IPS-20b (cell line): Measurements from ENCODE around the gene EARS2.

ENCODE experiments used
- H3K27ac ChIP-seq: one replicate; pipeline ENCODE4 v1.5.1; 2013; ENCODE audit warnings: low read length
- H3K27me3 ChIP-seq: 2 replicates; pipeline ENCODE4 v1.6.1; 2013; ENCODE audit warnings: mild to moderate bottlenecking, low read length, inconsistent platforms; ENCODE audit not compliant: insufficient read depth
- H3K36me3 ChIP-seq: 2 replicates; pipeline ENCODE4 v1.6.1; 2013; ENCODE audit warnings: low read depth, mild to moderate bottlenecking, inconsistent platforms, low read length, moderate library complexity; ENCODE audit not compliant: insufficient read depth
- H3K4me1 ChIP-seq: 2 replicates; pipeline ENCODE4 v1.6.1; 2013; ENCODE audit warnings: mild to moderate bottlenecking, control low read depth, inconsistent platforms, low read length, moderate library complexity; ENCODE audit not compliant: insufficient read depth
- H3K4me3 ChIP-seq: 2 replicates; pipeline ENCODE4 v1.5.1; 2013; ENCODE audit warnings: mild to moderate bottlenecking, low read length, inconsistent platforms
- H3K9ac ChIP-seq: 2 replicates; pipeline ENCODE4 v1.6.1; 2013; ENCODE audit warnings: low read depth, mild to moderate bottlenecking, inconsistent platforms, low read length, moderate library complexity
- H3K9me3 ChIP-seq: 2 replicates; pipeline ENCODE4 v1.6.1; 2013; ENCODE audit warnings: mild to moderate bottlenecking, low read depth, low read length, inconsistent platforms; ENCODE audit not compliant: insufficient read depth

Gene EARS2

GRCh38 chr16:23580391-23580790 lies 23.2 kb upstream of the EARS2 start:
- Histone ChIP-seq H3K4me3 (no peak overlapping the region), H3K4me1 (no peaks in the 10 kb centered on the region), H3K36me3 (peaks cover 68% of the 10 kb centered on the region)

DNA sequence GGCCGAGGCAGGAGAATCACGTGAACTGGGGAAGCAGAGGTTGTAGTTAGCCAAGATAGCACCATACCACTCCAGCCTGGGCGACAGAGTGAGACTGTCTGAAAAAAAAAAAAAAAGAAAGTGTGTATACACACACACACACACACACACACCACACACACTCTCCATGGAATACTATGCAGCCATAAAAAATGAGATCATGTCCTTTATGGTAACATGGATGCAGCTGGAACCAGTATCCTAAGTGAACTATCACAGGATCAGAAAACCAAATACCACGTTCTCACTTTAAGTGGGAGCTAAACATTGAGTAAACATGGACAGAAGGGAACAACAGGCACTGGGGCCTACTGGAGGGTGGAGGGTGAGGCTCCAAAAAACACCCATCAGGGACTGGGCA lies 22.2 kb upstream of the EARS2 start:
- no peak overlapping the region for H3K9ac ChIP-seq
- peaks cover 67% of the 10 kb centered on the region for H3K36me3 ChIP-seq
- no peaks in the 10 kb centered on the region for H3K4me1 ChIP-seq
- H3K27ac ChIP-seq: no peak overlapping the region
- H3K9me3 ChIP-seq: no peaks in the 10 kb centered on the region
- no peaks in the 10 kb centered on the region for H3K27me3 ChIP-seq
- no peak overlapping the region for H3K4me3 ChIP-seq

More at GRCh38 chr16:23580391-23580790, 23.2 kb upstream of the EARS2 start:
- no peaks in the 10 kb centered on the region for H3K9me3 ChIP-seq
- H3K27me3 ChIP-seq: no peaks in the 10 kb centered on the region
- no peak overlapping the region for H3K9ac ChIP-seq
- no peak overlapping the region for H3K27ac ChIP-seq

DNA sequence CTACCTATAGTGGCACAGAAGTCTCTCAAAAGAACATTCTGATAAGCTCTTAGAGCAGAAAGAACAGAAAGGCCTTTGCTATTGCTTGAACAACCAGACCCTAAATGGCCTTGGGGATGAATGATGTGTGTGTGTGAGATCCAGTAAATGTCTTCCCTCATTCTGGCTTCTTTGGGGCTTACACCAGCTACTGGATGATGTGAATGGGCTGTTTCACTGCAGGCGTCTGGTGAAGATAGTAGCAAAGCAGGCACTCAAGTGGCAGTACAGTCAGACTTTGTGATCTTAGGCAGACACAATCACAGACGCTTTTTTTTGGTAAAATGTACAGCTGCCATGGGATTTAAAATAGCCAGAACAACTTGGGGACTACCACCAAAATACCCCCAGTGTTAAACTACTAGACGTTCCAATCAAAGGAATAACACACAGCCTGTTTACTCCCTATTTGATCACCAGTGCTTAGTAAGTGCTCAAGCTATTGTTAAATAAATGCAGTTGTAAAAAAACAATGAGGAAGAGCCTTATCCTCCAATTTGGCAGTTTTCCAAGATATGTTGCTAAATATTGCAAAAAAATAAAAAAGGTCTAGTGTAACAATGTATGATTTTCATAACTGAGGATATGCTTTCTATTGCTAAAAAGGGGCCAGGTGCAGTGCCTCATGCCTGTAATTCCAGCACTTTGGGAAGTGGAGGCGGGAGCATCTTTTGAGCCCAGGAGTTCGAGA lies 21.1 kb upstream of the EARS2 start:
- H3K27me3 ChIP-seq: no peaks in the 10 kb centered on the region
- no peak overlapping the region for H3K4me3 ChIP-seq
- no peaks in the 10 kb centered on the region for H3K9me3 ChIP-seq
- H3K36me3 ChIP-seq: peaks cover 75% of the 10 kb centered on the region
- no peak overlapping the region for H3K9ac ChIP-seq
- H3K4me1 ChIP-seq: no peaks in the 10 kb centered on the region
- no peak overlapping the region for H3K27ac ChIP-seq

DNA sequence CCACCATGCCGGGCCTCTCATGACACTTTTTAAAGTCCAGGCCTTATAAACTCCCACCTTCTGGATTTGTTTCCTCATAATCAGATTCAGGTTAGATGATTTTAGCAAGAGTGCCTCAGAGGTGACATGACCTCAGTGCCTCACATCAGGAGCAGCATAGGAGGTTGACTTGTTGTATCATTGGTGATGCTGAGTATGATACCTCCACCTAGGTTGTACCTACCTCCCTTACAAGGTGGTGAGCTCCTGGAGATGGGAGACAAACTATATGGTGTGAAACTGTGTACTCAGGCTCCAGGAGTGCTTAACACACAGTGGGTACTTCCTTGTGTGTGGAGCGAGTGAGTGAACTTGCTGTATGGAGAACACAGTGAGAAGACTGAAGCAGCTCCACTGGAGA lies 20.3 kb upstream of the EARS2 start:
- H3K9me3 ChIP-seq: no peaks in the 10 kb centered on the region
- no peaks in the 10 kb centered on the region for H3K27me3 ChIP-seq
- peaks cover 82% of the 10 kb centered on the region for H3K36me3 ChIP-seq
- no peak overlapping the region for H3K4me3 ChIP-seq
- no peaks in the 10 kb centered on the region for H3K4me1 ChIP-seq
- no peak overlapping the region for H3K27ac ChIP-seq
- no peak overlapping the region for H3K9ac ChIP-seq

GRCh38 chr16:23575834-23576233 lies 18.7 kb upstream of the EARS2 start:
- Histone ChIP-seq H3K9me3 (no peaks in the 10 kb centered on the region), H3K4me3 (no peak overlapping the region), H3K27me3 (no peaks in the 10 kb centered on the region), H3K36me3 (peaks cover 82% of the 10 kb centered on the region), H3K27ac (no peak overlapping the region), H3K9ac (no peak overlapping the region), H3K4me1 (no peaks in the 10 kb centered on the region)

DNA sequence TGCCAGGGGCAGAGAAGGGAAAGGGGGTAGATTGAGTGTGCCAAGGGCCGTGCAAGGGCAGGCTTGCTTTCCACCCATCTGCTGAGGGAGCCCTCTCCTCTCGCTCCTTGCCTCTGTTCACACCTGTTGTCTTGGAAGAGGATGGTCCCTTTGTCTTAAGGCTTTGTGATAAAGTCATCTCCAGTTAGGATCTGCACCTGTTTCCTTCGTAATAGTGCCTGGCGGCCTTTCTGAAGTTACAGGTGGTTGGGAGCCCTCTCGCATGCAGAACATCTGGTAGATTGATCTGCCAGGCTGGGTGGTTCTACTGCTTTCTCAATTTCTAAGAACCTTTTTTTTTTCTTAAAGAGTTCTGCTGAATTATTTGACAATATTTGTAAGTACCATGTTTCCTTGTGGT lies 16.7 kb upstream of the EARS2 start:
- Histone ChIP-seq H3K27ac (no peak overlapping the region), H3K4me1 (no peaks in the 10 kb centered on the region), H3K9ac (no peak overlapping the region), H3K27me3 (no peaks in the 10 kb centered on the region), H3K9me3 (no peaks in the 10 kb centered on the region), H3K4me3 (no peak overlapping the region), H3K36me3 (peaks cover 81% of the 10 kb centered on the region)

DNA sequence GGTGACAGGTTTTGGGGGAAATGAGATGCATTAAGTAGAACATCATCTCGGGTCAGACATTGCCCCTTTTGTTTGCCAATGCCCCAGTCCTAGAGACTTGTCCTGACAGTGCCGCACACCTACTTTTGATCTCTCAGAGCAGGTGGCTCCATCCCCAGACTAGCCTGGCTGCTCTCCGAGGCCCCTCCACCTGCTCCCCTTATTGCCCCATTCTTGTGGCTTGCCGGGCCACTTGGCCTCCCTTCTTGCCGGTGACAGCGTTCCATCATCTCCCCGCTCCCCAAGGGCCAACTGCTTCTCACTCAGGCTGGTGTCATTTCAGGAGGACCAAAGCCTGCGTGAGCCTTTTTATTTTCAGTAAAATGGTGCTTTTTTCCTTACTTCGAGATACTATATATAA lies 15.2 kb upstream of the EARS2 start:
- H3K36me3 ChIP-seq: peaks cover 86% of the 10 kb centered on the region
- H3K4me1 ChIP-seq: no peaks in the 10 kb centered on the region
- no peaks in the 10 kb centered on the region for H3K9me3 ChIP-seq
- H3K27me3 ChIP-seq: no peaks in the 10 kb centered on the region
- H3K4me3 ChIP-seq: no peak overlapping the region
- no peak overlapping the region for H3K27ac ChIP-seq
- H3K9ac ChIP-seq: no peak overlapping the region

DNA sequence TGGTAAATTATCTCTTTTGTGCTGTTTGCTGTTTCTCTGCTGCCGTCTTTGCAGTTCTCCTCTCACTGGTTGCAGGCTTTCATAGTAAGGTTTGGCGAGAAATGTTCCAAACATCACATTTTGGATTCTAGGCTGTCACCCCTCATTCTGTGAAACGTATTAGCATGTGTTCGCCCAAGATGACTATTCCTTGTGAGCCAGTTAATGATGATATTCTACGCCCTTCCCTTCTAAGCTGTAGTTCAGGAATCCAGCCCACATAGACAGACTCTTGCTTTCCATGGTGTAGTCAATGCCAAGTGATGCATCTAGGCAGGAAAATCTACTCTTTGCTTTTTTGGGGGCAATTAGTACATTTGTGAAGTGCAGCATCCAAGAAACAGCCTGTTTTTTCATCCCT lies 14.7 kb upstream of the EARS2 start:
- H3K4me3 ChIP-seq: no peak overlapping the region
- H3K27ac ChIP-seq: no peak overlapping the region
- H3K4me1 ChIP-seq: no peaks in the 10 kb centered on the region
- no peak overlapping the region for H3K9ac ChIP-seq
- no peaks in the 10 kb centered on the region for H3K9me3 ChIP-seq
- H3K36me3 ChIP-seq: peaks cover 90% of the 10 kb centered on the region
- no peaks in the 10 kb centered on the region for H3K27me3 ChIP-seq

DNA sequence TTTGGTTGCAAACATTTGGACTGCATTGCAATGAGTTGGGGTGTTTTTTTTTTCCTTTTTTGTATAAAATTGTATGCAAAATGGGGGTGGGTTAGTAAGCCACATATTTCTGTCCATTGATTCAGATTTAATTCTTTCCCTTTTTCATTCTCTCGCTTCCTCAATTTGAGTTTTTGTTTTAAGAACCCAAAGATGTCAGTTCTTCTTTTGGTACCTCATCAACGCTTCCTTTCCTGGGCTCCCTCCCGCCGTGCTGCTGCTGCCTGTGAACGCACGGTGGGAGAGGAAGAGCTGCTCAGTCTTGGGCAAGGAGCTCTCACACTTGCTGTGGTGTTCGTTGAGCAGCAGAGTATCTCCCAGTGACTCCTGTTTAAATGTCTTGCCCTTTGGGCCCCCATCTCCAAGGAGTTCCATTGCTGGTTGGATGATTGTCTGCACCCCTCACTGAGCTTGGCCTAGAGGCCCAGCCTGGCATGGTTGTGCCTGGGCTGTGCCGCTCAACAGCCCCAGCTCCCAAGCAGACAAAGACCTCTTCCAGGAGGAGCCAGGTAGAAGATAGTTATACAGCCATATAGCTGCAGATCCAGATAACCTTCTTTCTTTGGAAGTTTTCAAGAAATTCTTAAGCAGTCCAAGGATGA lies 14.0 kb upstream of the EARS2 start:
- Histone ChIP-seq H3K4me3 (no peak overlapping the region), H3K9ac (no peak overlapping the region), H3K9me3 (no peaks in the 10 kb centered on the region), H3K4me1 (no peaks in the 10 kb centered on the region), H3K27me3 (no peaks in the 10 kb centered on the region), H3K36me3 (peaks cover 93% of the 10 kb centered on the region), H3K27ac (no peak overlapping the region)

DNA sequence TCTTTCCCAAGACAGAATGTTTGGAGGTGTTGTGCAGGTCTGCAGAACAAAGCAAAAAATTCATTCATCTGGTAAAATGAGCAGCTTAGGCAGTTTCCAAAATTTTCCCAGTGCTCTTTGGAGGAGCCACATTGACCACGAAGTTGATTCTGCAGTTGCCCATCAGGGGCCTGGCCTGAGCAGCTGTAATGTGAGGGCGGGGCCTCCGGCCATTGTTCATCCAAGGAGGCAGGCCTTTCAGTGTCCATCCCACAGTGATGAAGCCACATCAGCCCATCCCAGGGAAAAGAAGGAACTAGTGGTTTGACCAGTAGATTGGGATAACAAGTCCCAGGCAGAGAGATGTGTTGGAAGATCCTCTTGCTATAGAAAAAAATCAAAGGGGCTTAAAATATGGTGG lies 10.5 kb upstream of the EARS2 start:
- no peaks in the 10 kb centered on the region for H3K4me1 ChIP-seq
- no peaks in the 10 kb centered on the region for H3K9me3 ChIP-seq
- H3K27ac ChIP-seq: no peak overlapping the region
- peaks cover 97% of the 10 kb centered on the region for H3K36me3 ChIP-seq
- H3K27me3 ChIP-seq: no peaks in the 10 kb centered on the region
- no peak overlapping the region for H3K4me3 ChIP-seq
- H3K9ac ChIP-seq: no peak overlapping the region

GRCh38 chr16:23566724-23567123 lies 9.6 kb upstream of the EARS2 start:
- Histone ChIP-seq H3K4me3 (no peak overlapping the region), H3K9ac (no peak overlapping the region), H3K36me3 (peaks cover 97% of the 10 kb centered on the region), H3K27ac (no peak overlapping the region), H3K4me1 (no peaks in the 10 kb centered on the region), H3K9me3 (no peaks in the 10 kb centered on the region), H3K27me3 (no peaks in the 10 kb centered on the region)

DNA sequence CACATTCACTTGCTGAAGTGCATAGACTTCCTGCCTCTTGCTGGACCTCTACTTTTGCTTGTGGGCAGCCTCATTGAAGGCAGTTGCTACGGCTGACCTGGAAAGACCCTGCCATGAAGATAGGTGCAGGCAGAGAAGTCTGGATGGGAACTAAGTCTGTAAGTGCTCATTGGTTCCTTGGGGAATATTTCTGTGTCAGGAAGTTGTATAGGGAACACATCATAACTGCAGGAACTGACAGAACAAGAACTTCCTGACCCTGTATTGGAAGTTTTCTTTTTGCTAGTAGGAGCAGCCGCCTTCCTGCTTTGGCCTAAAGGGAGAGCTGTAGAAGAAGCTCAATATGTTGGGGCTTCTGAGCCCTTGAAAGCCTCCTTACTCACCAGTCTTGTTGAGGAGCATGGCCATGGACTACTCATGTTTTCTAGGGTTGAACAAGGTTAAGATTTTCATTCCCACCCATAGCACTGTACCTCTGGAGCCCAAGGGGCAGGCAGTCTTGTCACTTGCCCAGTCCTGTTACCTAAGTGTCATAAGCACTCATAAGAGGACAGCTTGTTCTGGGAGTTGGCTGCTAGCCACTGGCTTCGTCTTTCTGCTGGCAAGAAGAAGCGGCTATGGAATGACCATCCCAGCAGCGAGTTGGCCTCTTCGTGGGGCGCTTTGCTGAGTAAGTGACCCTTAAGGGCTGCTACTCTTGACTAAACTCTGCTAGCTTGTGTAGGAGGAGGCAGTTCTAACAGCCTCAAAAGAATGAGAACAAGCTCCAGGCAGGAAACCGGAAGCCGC lies 7.6 kb upstream of the EARS2 start:
- Histone ChIP-seq H3K4me3 (no peak overlapping the region), H3K9ac (no peak overlapping the region), H3K27me3 (no peaks in the 10 kb centered on the region), H3K4me1 (no peaks in the 10 kb centered on the region), H3K9me3 (no peaks in the 10 kb centered on the region), H3K27ac (no peak overlapping the region), H3K36me3 (peaks cover 97% of the 10 kb centered on the region)
